PC-9 (cell line): ENCODE results near the gene MCAT.

Experiments used
- EZH2 ChIP-seq: fragments of 200-600 bp; sonication (generic); IDR thresholded peaks from 2 replicates; pipeline ENCODE4 v1.8.0; 2017; ENCODE audit warnings: antibody characterized with exemption, low read depth
- TF ChIP-seq, protein P1 (sequence below): fragments of 200-600 bp; sonication (generic); conservative IDR thresholded peaks from 2 replicates; pipeline ENCODE4 v1.6.1; 2017; ENCODE audit warnings: mixed run types, antibody characterized with exemption, mild to moderate bottlenecking, moderate library complexity

DNA sequence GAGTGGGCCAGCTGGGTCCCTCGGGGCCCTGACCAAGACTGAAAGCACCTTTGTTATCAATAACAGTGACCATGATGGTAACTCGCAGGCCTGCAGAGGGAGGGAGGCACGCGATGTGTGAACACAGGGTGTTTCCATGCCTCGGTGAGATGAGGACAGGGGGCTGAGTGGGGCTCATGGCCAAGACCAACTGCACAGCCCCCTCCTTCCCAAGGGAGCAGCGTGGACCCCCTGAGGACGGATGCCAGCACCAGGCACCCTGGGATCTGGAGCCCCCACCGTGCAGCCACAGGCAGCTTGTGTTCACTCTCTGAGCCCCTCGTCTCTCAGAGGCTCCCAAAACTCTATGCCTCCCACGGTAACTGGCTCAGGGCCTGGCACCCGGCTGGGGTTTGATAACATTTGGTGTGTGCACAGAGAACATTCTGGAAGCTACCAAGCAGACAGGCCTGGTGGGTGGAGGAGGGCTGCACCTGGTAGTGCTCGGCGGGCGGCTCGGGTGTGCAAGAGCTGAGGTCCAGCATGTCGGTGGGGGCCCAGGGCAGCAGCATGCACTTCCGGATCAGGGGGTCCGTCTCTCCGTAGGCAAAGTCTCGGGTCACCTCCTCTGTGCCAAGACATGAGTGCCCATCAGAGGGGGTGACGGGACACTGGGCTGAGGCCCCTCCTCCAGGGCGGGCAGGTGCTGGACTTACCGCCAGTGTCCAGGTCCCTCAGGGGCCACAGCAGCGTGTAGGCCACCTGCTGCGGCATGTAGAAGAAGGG, 36.1 kb upstream of the MCAT start:
- TF ChIP-seq, protein P1, sequence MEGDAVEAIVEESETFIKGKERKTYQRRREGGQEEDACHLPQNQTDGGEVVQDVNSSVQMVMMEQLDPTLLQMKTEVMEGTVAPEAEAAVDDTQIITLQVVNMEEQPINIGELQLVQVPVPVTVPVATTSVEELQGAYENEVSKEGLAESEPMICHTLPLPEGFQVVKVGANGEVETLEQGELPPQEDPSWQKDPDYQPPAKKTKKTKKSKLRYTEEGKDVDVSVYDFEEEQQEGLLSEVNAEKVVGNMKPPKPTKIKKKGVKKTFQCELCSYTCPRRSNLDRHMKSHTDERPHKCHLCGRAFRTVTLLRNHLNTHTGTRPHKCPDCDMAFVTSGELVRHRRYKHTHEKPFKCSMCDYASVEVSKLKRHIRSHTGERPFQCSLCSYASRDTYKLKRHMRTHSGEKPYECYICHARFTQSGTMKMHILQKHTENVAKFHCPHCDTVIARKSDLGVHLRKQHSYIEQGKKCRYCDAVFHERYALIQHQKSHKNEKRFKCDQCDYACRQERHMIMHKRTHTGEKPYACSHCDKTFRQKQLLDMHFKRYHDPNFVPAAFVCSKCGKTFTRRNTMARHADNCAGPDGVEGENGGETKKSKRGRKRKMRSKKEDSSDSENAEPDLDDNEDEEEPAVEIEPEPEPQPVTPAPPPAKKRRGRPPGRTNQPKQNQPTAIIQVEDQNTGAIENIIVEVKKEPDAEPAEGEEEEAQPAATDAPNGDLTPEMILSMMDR = no peak
- no peak for TF ChIP-seq EZH2
